BLaER1 treated with 17β-estradiol and CSF1 and Interleukin-3, amounts not matched to agents 10 nM and 100 nM (cell line): ENCODE results near the gene YPEL4.

ENCODE experiments used
- H3K27ac ChIP-seq, 11 experiments: shearing (Covaris generic); formaldehyde crosslinking; 2 replicates each; pipeline ENCODE4 v1.8.1; 2022
- H3K27me3 ChIP-seq, 11 experiments: shearing (Covaris generic); formaldehyde crosslinking; 2 replicates each; pipeline ENCODE4 v1.8.1; 2022
- H3K36me3 ChIP-seq, 11 experiments: shearing (Covaris generic); formaldehyde crosslinking; 2 replicates each; pipeline ENCODE4 v1.8.1; 2022
- H3K4me1 ChIP-seq, 10 experiments: shearing (Covaris generic); formaldehyde crosslinking; 2 replicates each; pipeline ENCODE4 v1.8.1; 2022
- H3K4me2 ChIP-seq, 11 experiments: shearing (Covaris generic); formaldehyde crosslinking; 2 replicates each; pipeline ENCODE4 v1.8.1; 2022
- H3K4me3 ChIP-seq, 10 experiments: shearing (Covaris generic); formaldehyde crosslinking; 2 replicates each; pipeline ENCODE4 v1.8.1; 2022
- H3K9ac ChIP-seq, 11 experiments: shearing (Covaris generic); formaldehyde crosslinking; 2 replicates each; pipeline ENCODE4 v1.8.1; 2022
- H3K9me3 ChIP-seq, 11 experiments: shearing (Covaris generic); formaldehyde crosslinking; replicated peaks in 1 of 11; 2 replicates each; pipeline ENCODE4 v1.8.1; 2022
- H4K20me1 ChIP-seq, 11 experiments: shearing (Covaris generic); formaldehyde crosslinking; 2 replicates each; pipeline ENCODE4 v1.8.1; 2022
- Cebpa-rat ChIP-seq, 11 experiments: shearing (Covaris generic); IDR thresholded peaks; 2 replicates each; pipeline ENCODE4 v1.8.1; 2022

The YPEL4 gene

GRCh38 chr11:57616595-57616994, 33.1 kb downstream of the YPEL4 start:
- Histone ChIP-seq H3K9ac (no peak overlapping the region), H3K4me3 (no peak overlapping the region), H4K20me1 (no peaks in the 10 kb centered on the region), H3K27ac (no peak overlapping the region), H3K4me2 (no peak overlapping the region), H3K9me3 (peaks cover 30 to 41% (median 34%) of the 10 kb centered on the region in 11 experiments), H3K4me1 (peaks cover 0 to 3% (median 0%) of the 10 kb centered on the region in 10 experiments; a peak in 1 of 20 replicates), H3K36me3 (peaks cover 0 to 27% (median 0%) of the 10 kb centered on the region in 11 experiments; a peak in 3 of 22 replicates), H3K27me3 (no peaks in the 10 kb centered on the region)
- TF ChIP-seq Cebpa-rat (IDR thresholded peaks at IDR 0.05), result no peak

GRCh38 chr11:57615308-57615707, 34.4 kb downstream of the YPEL4 start:
- peaks cover 0 to 3% (median 0%) of the 10 kb centered on the region in 10 experiments; a peak in 1 of 20 replicates for H3K4me1 ChIP-seq
- peaks cover 19 to 28% (median 22%) of the 10 kb centered on the region in 11 experiments for H3K9me3 ChIP-seq
- no peak overlapping the region for H3K4me2 ChIP-seq
- H4K20me1 ChIP-seq, result no peaks in the 10 kb centered on the region
- no peaks in the 10 kb centered on the region for H3K27me3 ChIP-seq
- TF ChIP-seq Cebpa-rat (IDR thresholded peaks at IDR 0.05), result no peak
- H3K27ac ChIP-seq, result no peak overlapping the region
- H3K4me3 ChIP-seq, result no peak overlapping the region
- H3K9ac ChIP-seq, result no peak overlapping the region
- H3K36me3 ChIP-seq, result peaks cover 0 to 30% (median 0%) of the 10 kb centered on the region in 11 experiments; a peak in 3 of 22 replicates

- H3K27me3 ChIP-seq, result no peaks in the 10 kb centered on the region
- H3K36me3 ChIP-seq, result peaks cover 0 to 26% (median 0%) of the 10 kb centered on the region in 11 experiments; a peak in 3 of 22 replicates
- H3K9ac ChIP-seq, result no peak overlapping the region
- no peak for TF ChIP-seq Cebpa-rat (IDR thresholded peaks at IDR 0.05)
- peaks cover 9 to 18% (median 12%) of the 10 kb centered on the region in 11 experiments for H3K9me3 ChIP-seq
- H4K20me1 ChIP-seq, result no peaks in the 10 kb centered on the region
- H3K4me1 ChIP-seq, result peaks cover 0 to 3% (median 0%) of the 10 kb centered on the region in 10 experiments; a peak in 1 of 20 replicates
- no peak overlapping the region for H3K4me3 ChIP-seq
- H3K27ac ChIP-seq, result no peak overlapping the region
- H3K4me2 ChIP-seq, result no peak overlapping the region
Observed at GRCh38 chr11:57614234-57614772, 35.4 kb downstream of the YPEL4 start.

- no peaks in the 10 kb centered on the region for H4K20me1 ChIP-seq
- peaks cover 0 to 37% (median 0%) of the 10 kb centered on the region in 11 experiments; a peak in 3 of 22 replicates for H3K36me3 ChIP-seq
- no peak overlapping the region for H3K4me2 ChIP-seq
- TF ChIP-seq Cebpa-rat (IDR thresholded peaks at IDR 0.05), result no peak
- H3K4me3 ChIP-seq, result no peak overlapping the region
- H3K9me3 ChIP-seq, result no peaks in the 10 kb centered on the region
- no peak overlapping the region for H3K9ac ChIP-seq
- no peaks in the 10 kb centered on the region for H3K27me3 ChIP-seq
- H3K4me1 ChIP-seq, result peaks cover 0 to 3% (median under 1%) of the 10 kb centered on the region in 10 experiments; a peak in 10 of 20 replicates
- H3K27ac ChIP-seq, result no peak overlapping the region
Observed at GRCh38 chr11:57610170-57610569, 39.5 kb downstream of the YPEL4 start.

GRCh38 chr11:57605028-57605420, 44.7 kb downstream of the YPEL4 start:
- H4K20me1 ChIP-seq, result no peaks in the 10 kb centered on the region
- H3K27ac ChIP-seq, result peak overlapping the region in 9 of 11 experiments; percentile 48 to 79 (median 67); a peak in 15 of 22 replicates
- no peaks in the 10 kb centered on the region for H3K27me3 ChIP-seq
- no peak for TF ChIP-seq Cebpa-rat (IDR thresholded peaks at IDR 0.05)
- H3K9me3 ChIP-seq, result no peaks in the 10 kb centered on the region
- H3K36me3 ChIP-seq, result peaks cover 0 to 10% (median 0%) of the 10 kb centered on the region in 11 experiments; a peak in 2 of 22 replicates
- H3K9ac ChIP-seq, result peak overlapping the region in 5 of 11 experiments; percentile 17 to 58 (median 51); a peak in 9 of 22 replicates
- H3K4me1 ChIP-seq, result peaks cover 14 to 27% (median 22%) of the 10 kb centered on the region in 10 experiments
- no peak overlapping the region for H3K4me3 ChIP-seq
- H3K4me2 ChIP-seq, result peak overlapping the region in 9 of 11 experiments; percentile 33 to 84 (median 62); a peak in 16 of 22 replicates

- H3K9ac ChIP-seq, result peak overlapping the region in 10 of 11 experiments; percentile 2 to 58 (median 34); a peak in 12 of 22 replicates
- H3K4me3 ChIP-seq, result no peak overlapping the region
- peaks cover 0 to 10% (median 0%) of the 10 kb centered on the region in 11 experiments; a peak in 2 of 22 replicates for H3K36me3 ChIP-seq
- TF ChIP-seq Cebpa-rat (IDR thresholded peaks at IDR 0.05), result no peak
- no peaks in the 10 kb centered on the region for H4K20me1 ChIP-seq
- peak overlapping the region in 10 of 11 experiments; percentile 11 to 79 (median 66); a peak in 18 of 22 replicates for H3K27ac ChIP-seq
- no peaks in the 10 kb centered on the region for H3K9me3 ChIP-seq
- peak overlapping the region; percentile 33 to 84 (median 62); a peak in 21 of 22 replicates for H3K4me2 ChIP-seq
- peaks cover 16 to 29% (median 22%) of the 10 kb centered on the region in 10 experiments for H3K4me1 ChIP-seq
- no peaks in the 10 kb centered on the region for H3K27me3 ChIP-seq
Observed at GRCh38 chr11:57604296-57605027, 45.2 kb downstream of the YPEL4 start.

GRCh38 chr11:57601297-57601696, 48.4 kb downstream of the YPEL4 start:
- Histone ChIP-seq H3K27me3 (peaks cover 0 to 12% (median 2%) of the 10 kb centered on the region in 11 experiments; a peak in 5 of 22 replicates), H3K27ac (no peak overlapping the region), H3K36me3 (peaks cover 0 to 8% (median 0%) of the 10 kb centered on the region in 11 experiments; a peak in 1 of 22 replicates), H3K9ac (no peak overlapping the region), H3K9me3 (no peaks in the 10 kb centered on the region), H3K4me2 (no peak overlapping the region), H3K4me1 (peaks cover 28 to 52% (median 37%) of the 10 kb centered on the region in 10 experiments), H3K4me3 (no peak overlapping the region), H4K20me1 (no peaks in the 10 kb centered on the region)
- no peak for TF ChIP-seq Cebpa-rat (IDR thresholded peaks at IDR 0.05)

- H3K4me1 ChIP-seq, result peaks cover 23 to 44% (median 30%) of the 10 kb centered on the region in 10 experiments
- H4K20me1 ChIP-seq, result no peaks in the 10 kb centered on the region
- no peaks in the 10 kb centered on the region for H3K36me3 ChIP-seq
- TF ChIP-seq Cebpa-rat (IDR thresholded peaks at IDR 0.05), result no peak
- H3K9ac ChIP-seq, result no peak overlapping the region
- H3K9me3 ChIP-seq, result no peaks in the 10 kb centered on the region
- H3K4me3 ChIP-seq, result no peak overlapping the region; a peak in 2 of 20 replicates
- peaks cover 0 to 12% (median 2%) of the 10 kb centered on the region in 11 experiments; a peak in 5 of 22 replicates for H3K27me3 ChIP-seq
- H3K27ac ChIP-seq, result no peak overlapping the region
- H3K4me2 ChIP-seq, result peak overlapping the region in 10 of 11 experiments; percentile 70 to 86 (median 76); a peak in 17 of 22 replicates
Observed at GRCh38 chr11:57599381-57599780, 50.3 kb downstream of the YPEL4 start.

GRCh38 chr11:57598831-57599155, 50.9 kb downstream of the YPEL4 start:
- no peak for TF ChIP-seq Cebpa-rat (IDR thresholded peaks at IDR 0.05)
- Histone ChIP-seq H3K36me3 (no peaks in the 10 kb centered on the region), H3K9me3 (no peaks in the 10 kb centered on the region), H3K27me3 (peaks cover 0 to 12% (median 2%) of the 10 kb centered on the region in 11 experiments; a peak in 5 of 22 replicates), H4K20me1 (no peaks in the 10 kb centered on the region), H3K4me1 (peaks cover 17 to 38% (median 24%) of the 10 kb centered on the region in 10 experiments), H3K9ac (peak overlapping the region in 3 of 11 experiments; percentile 65 to 73 (median 67); a peak in 3 of 22 replicates), H3K4me2 (peak overlapping the region; percentile 70 to 86 (median 76)), H3K27ac (peak overlapping the region in 1 of 11 experiments; percentile 63; a peak in 1 of 22 replicates), H3K4me3 (peak overlapping the region in 7 of 10 experiments; percentile 50 to 68 (median 57); a peak in 10 of 20 replicates)
